H1 (cell line): ENCODE data around the gene SPSB2. TPM values are rescaled to one million over a fixed set of nuclear protein-coding genes. Genes with fewer than 3 reads are reported as not detected.

Source experiments
- BCL11A ChIP-seq, 2 experiments: IDR thresholded peaks; one replicate each; pipeline ENCODE4 v1.6.1; 2011; ENCODE audit warnings: low read depth in 2 of 2, low read length in 2 of 2, mild to moderate bottlenecking in 2 of 2
- CHD7 ChIP-seq: fragments of 300-600 bp; sonication (generic); IDR thresholded peaks from 2 replicates; pipeline ENCODE4 v1.7.1; 2012; ENCODE audit warnings: low read length, moderate library complexity, mild to moderate bottlenecking, inconsistent platforms; ENCODE audit not compliant: insufficient replicate concordance
- CTBP2 ChIP-seq: IDR thresholded peaks from 2 replicates; pipeline ENCODE4 v1.7.0; 2011; ENCODE audit warnings: borderline replicate concordance, mild to moderate bottlenecking, moderate library complexity, mixed read lengths, low read length; ENCODE audit not compliant: insufficient read depth, insufficient read length
- RBBP5 ChIP-seq: IDR thresholded peaks from 2 replicates; pipeline ENCODE4 v1.7.1; 2012; ENCODE audit warnings: low read depth, mild to moderate bottlenecking, inconsistent platforms, low read length, moderate library complexity, borderline replicate concordance
- RFX5 ChIP-seq: IDR thresholded peaks from 2 replicates; pipeline ENCODE4 v1.6.1; 2011; ENCODE audit warnings: low read depth, low read length, improper control_type of control experiment, borderline replicate concordance
- RXRA ChIP-seq: IDR thresholded peaks from 2 replicates; pipeline ENCODE4 v1.6.1; 2011; ENCODE audit warnings: low read depth, mild to moderate bottlenecking, low read length, moderate library complexity; ENCODE audit not compliant: insufficient read depth
- SP2 ChIP-seq: IDR thresholded peaks from 2 replicates; pipeline ENCODE4 v1.6.1; 2012; ENCODE audit warnings: mild to moderate bottlenecking, low read length, inconsistent platforms
- TBP ChIP-seq: IDR thresholded peaks from 2 replicates; pipeline ENCODE4 v1.6.1; 2011; ENCODE audit warnings: low read depth, low read length, improper control_type of control experiment
- TEAD4 ChIP-seq: IDR thresholded peaks from 2 replicates; pipeline ENCODE4 v1.6.1; 2012; ENCODE audit warnings: low read depth, low read length, inconsistent platforms, mixed read lengths
- polyA plus RNA-seq, 7 experiments: library from polyadenylated mRNA; depleted of rRNA in 3 of 7; stranded (reverse) in 5 of 7; unstranded in 2 of 7; fragments of >200 nt in 5 of 7; fragments of 200-250 nt in 2 of 7; gene quantifications; 1 replicate in 5 of 7; 2 replicates in 1 of 7; 4 replicates in 1 of 7; pipeline versions ENCODE4 v1.2.1 to v1.2.3, GENCODE V29; 2011 to 2013; ENCODE audit warnings: missing spikeins in 2 of 7, mixed read lengths in 2 of 7
- total RNA-seq: library from RNA; stranded (reverse); fragmentation: NEBNext Ultra II Directional; extraction: Animal tissue kit (Norgen Biotek cat#: 25700); gene quantifications from 2 replicates; pipeline ENCODE4 v1.2.1, GENCODE V29; 2021

The SPSB2 gene
- total and polyA plus RNA-seq, 2 of the 8 experiments (the other 6 are each of a cell fraction or from before 2014, with no cell fraction given): 13.0 to 23.2 TPM

GRCh38 chr12:6823182-6824084 is 49.7 kb downstream of the SPSB2 start (continued):
- no peak for TF ChIP-seq CHD7
- no peak for TF ChIP-seq TBP
- no peak for TF ChIP-seq BCL11A (IDR thresholded peaks at IDR 0.05; ENCODE audit: low read depth in 2 of 2, low read length in 2 of 2)
- TF ChIP-seq CTBP2: no peak
- TF ChIP-seq SP2: no peak
- TF ChIP-seq RXRA: no peak
- TF ChIP-seq RBBP5: no peak
- TF ChIP-seq RFX5: no peak
- no peak for TF ChIP-seq TEAD4
